SK-N-DZ (cell line): Measurements from ENCODE around the gene XPC.

Experiments used
- DNase-seq: peaks from one replicate; pipeline ENCODE4 v3.0.0-alpha.2; 2015; ENCODE audit warnings: low spot score

Gene XPC

GRCh38 chr3:14134291-14134690, 44.1 kb downstream of the XPC start:
- no peak for DNase-seq

GRCh38 chr3:14133876-14134275, 44.5 kb downstream of the XPC start:
- no peak for DNase-seq

- DNase-seq: no peak
Observed at GRCh38 chr3:14133188-14133800, 45.1 kb downstream of the XPC start.

GRCh38 chr3:14132689-14133088, 45.7 kb downstream of the XPC start:
- DNase-seq: no peak

- no peak for DNase-seq
Observed at GRCh38 chr3:14132120-14132519, 46.3 kb downstream of the XPC start.

GRCh38 chr3:14131134-14131533, 47.3 kb downstream of the XPC start:
- DNase-seq: no peak

GRCh38 chr3:14130707-14131106, 47.7 kb downstream of the XPC start:
- no peak for DNase-seq

- DNase-seq: no peak
Observed at GRCh38 chr3:14130230-14130629, 48.2 kb downstream of the XPC start.

- no peak for DNase-seq
Observed at GRCh38 chr3:14129296-14129695, 49.1 kb downstream of the XPC start.

GRCh38 chr3:14128724-14129123, 49.7 kb downstream of the XPC start:
- no peak for DNase-seq

GRCh38 chr3:14127516-14128161, 50.8 kb downstream of the XPC start:
- DNase-seq: no peak

GRCh38 chr3:14126887-14127505, 51.4 kb downstream of the XPC start:
- no peak for DNase-seq

- no peak for DNase-seq
Observed at GRCh38 chr3:14126017-14126886, 52.1 kb downstream of the XPC start.

- peak; percentile 43 for DNase-seq
Observed at GRCh38 chr3:14125193-14126016, 53.0 kb downstream of the XPC start.

GRCh38 chr3:14124615-14125192, 53.7 kb downstream of the XPC start, which contains the start of the genes CHCHD4 and TMEM43:
Gene CHCHD4 (minus strand): TSS chr3:14124870. CDS start chr3:14124676, 194 bp downstream.
Gene TMEM43 (plus strand): TSS chr3:14125052. CDS start chr3:14125194, 142 bp downstream.
- DNase-seq: peak; percentile 100

GRCh38 chr3:14124223-14124614, 54.2 kb downstream of the XPC start:
- peak; percentile 75 for DNase-seq

- no peak for DNase-seq
Observed at GRCh38 chr3:14123308-14124222, 54.8 kb downstream of the XPC start.

- DNase-seq: no peak
Observed at GRCh38 chr3:14122301-14122700, 56.1 kb downstream of the XPC start.

GRCh38 chr3:14121859-14122258, 56.5 kb downstream of the XPC start:
- no peak for DNase-seq
